GM18505 (cell line): ENCODE results near the gene ENC1.
"Not testable (repeated sequence)": the region's sequence is repeated elsewhere in the genome, so short reads cannot be mapped to it uniquely, and the experiment has no call there.

Experiments
- ATAC-seq: cut with Tn5 transposase; IDR thresholded peaks from one replicate; pipeline ENCODE4 v1.9.1; 2021; ENCODE audit not compliant: unreplicated experiment
- POLR2A ChIP-seq: IDR thresholded peaks from 4 replicates; pipeline ENCODE4 v1.6.1; 2011; ENCODE audit warnings: borderline replicate concordance; ENCODE audit not compliant: insufficient read depth, insufficient read length; ENCODE audit errors: extremely low read depth

The ENC1 gene

DNA sequence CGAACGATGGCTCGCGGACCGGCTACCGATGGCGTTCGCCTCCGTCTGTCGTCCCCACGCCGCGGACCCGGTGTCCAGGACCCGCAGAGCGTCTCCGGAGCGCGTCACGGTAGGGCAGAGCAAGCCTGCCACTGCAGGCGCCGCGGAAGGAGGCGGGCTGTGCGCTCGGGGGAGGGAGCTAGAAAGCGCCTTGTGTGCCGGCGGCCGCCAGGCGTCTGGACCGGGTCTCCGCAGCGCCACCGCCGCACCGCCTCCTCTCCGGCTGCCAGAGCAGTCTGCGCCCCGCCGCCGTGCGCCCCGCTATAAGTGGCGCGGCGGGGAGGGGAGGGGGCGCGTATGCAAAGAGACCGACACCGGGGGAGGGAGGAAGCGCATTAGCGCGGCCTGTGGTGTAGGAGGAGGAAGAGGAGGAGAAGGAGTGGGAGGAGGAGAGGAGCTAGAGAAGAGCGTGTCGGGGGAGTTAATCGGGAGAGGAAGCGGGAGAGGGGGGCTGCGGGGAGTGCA is at the start of gene ENC1:
Gene ENC1, minus strand, starts transcription at position 279 of the 504 bp plus-strand sequence. CDS start 4,243 bp downstream, outside the sequence.
- TF ChIP-seq POLR2A, result peak; percentile 97
- ATAC-seq, result peak; percentile 65

DNA sequence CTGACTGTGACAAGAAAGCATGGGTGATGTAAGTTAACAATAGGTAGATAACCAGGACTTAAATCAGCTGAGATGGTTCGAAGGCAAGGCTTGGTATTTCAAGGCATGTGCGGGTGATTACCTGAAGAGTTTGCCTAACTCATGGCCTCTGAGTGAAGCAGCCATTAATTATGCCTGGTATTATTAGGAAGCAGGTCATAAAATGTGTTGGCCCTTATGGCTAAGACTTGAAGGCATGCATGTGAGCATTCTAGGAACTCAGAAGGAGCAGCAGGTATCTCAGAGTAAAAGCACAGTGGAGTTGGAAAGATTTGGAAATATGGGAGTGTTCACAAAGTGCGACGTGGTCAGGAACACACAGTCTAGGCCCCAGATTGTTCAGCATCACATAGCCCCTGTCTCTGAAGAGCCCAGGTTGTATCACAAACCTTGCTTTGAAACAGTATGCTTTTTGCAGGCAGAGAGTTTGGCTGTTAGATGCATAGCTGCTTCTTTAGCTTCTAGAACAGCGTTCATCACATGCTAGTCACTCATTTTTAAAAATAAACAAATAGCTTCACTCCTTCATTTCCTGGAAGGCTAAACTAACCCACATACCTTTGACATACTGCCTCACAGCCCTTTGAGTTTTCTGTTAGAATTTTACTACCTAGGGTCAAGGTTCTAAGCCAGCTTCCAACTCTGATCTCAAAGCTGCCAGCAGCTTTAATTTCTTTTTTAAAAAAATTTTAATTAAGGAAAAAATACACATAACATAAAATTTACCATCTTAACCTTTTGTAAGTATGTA is 46.6 kb upstream of the ENC1 start:
- no peak for ATAC-seq
- no peak for TF ChIP-seq POLR2A

DNA sequence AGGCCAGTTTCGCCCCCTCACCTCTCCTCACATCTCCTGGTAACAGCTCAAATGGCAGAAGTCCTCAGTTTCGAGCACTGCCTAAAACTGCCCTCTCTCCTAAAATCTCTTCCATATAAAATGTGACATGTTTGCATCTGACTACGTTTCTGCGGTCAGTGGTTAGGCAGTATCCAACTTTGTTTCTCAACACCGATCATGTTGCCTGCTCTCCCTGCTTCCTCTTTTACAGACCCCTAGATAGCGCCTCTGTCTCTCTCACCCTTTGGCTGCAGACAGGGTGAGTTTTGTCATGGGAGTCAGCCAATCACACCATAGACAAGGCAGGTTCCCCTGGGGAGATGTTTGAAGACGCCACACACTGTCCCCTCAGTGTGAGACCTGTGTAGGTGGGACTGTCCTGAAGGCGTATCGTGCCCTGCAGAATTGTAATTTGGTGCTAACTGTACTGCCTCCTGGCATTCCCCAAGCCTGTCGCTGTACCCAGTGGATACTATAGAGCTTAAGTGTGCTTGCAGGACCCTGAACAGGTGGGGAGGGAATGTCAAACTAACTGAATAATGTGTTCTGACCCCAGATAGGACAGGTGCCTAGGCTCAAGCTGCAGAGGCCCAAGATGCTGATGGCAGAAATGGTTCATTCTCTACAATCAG is 45.6 kb upstream of the ENC1 start:
- peak; percentile 67 for ATAC-seq
- no peak for TF ChIP-seq POLR2A

DNA sequence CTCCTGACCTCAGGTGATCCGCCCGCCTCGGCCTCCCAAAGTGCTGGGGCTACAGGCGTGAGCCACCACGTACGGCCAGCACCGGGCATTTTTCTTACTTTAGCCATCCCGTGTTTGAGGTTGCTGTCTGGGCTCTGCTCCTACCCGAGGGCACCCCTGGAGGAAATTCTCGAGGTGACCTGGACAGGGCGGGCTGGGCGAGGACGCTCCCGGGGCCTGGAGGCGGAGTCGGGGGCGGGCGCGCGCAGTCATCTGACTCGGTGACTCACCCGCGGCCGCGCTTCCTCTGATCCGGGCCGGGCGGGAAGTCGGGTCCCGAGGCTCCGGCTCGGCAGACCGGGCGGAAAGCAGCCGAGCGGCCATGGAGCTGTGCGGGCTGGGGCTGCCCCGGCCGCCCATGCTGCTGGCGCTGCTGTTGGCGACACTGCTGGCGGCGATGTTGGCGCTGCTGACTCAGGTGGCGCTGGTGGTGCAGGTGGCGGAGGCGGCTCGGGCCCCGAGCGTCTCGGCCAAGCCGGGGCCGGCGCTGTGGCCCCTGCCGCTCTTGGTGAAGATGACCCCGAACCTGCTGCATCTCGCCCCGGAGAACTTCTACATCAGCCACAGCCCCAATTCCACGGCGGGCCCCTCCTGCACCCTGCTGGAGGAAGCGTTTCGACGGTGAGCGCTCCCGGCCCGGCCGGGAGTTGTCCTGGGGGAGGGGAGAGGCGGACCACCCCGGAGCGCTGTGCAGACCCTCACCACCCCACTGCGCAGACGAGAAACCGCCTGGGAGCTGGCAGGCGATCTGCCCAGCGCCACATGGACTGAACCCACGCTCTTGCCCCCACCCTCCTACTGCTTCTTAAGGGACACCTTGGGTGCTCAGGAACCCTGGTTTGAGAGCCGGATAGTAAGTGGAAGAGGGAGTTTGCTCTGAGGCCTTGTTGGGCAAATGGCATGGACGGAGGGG is 44.6 kb upstream of the ENC1 start, which contains the start of gene HEXB:
Gene HEXB, plus strand, starts transcription at position 334 of the 952 bp plus-strand sequence. Its CDS starts 28 bp downstream, at position 362.
- peak; percentile 74 for ATAC-seq
- TF ChIP-seq POLR2A, result peak; percentile 82

DNA sequence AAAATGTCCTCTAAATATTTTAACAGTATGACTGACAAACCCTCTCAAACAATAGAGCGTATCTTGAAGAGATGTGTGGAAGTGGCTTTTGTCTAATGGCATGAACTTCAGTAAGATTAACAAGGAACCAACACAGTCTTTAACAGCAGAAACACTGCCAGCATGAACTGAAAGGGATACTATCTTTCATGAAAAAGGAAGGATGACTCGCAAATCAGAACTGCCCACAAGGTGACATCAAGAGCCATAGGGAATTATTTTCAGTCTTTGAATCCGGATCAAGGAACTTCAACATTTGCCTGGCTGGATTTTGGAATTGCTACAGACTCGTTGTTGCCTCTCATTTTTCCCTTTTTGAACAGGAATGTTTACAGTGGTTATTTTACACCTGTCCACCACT is 39.4 kb upstream of the ENC1 start:
- no peak for ATAC-seq
- TF ChIP-seq POLR2A, result no peak

DNA sequence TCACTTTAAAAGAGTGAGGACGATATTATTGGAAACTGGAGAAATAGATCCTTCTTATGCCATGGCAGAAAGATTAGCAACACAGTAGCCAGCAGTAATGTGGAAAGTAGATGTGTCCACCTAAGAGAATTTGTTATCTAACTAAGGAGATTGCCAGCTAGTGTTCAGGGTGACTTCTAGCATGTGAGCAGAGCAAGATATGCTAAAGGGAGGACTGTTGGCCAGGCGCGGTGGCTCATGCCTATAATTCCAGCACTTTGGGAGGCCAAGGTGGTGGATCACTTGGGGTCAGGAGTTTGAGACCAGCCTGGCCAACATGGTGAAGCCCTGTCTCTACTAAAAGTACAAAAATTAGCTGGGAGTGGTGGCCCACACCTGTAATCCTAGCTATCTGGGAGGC is 38.8 kb upstream of the ENC1 start:
- ATAC-seq, result not testable (repeated sequence)

DNA sequence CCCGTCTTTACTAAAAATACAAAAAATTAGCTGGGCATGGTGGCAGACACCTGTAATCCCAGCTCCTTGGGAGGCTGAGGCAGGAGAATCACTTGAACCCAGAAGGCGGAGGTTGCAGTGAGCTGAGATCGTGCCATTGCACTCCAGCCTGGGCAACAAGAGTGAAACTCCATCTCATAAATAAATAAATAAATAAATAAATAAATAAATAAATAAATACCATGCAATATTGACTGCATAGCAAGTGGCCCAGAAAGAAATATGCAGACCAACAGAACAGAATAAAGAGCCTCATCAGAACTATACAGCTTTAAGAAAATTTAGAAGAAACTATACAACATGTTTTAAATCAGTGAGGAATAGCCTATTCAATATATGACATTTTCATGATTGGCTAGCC is 37.6 kb upstream of the ENC1 start:
- not testable (repeated sequence) for ATAC-seq

DNA sequence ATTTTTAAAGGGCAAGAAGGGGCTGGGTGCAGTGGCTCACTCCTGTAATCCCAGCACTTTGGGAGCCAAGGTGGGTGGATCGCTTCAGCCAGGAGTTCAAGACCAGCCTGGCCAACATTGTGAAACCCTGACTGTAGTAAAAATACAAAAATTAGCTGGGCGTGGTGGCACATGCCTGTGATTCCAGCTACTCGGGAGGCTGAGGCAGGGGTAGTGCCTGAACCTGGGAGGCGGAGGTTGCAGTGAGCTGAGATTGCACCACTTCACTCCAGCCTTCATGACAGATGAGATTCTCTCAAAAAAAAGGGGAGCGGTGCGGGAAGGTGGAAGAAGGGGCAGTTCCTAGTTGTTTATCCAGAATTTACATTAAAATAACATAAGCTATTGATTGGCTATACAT is 35.9 kb upstream of the ENC1 start:
- not testable (repeated sequence) for ATAC-seq

- TF ChIP-seq POLR2A, result no peak
- no peak for ATAC-seq
Measured at GRCh38 chr5:74673011-74673790, 32.7 kb upstream of the ENC1 start.

- TF ChIP-seq POLR2A, result no peak
- no peak for ATAC-seq
Measured at GRCh38 chr5:74672215-74672877, 31.8 kb upstream of the ENC1 start.

- ATAC-seq, result no peak
- TF ChIP-seq POLR2A, result no peak
Measured at GRCh38 chr5:74670396-74671038, 30.0 kb upstream of the ENC1 start.

- no peak for TF ChIP-seq POLR2A
- no peak for ATAC-seq
Measured at GRCh38 chr5:74669821-74670220, 29.3 kb upstream of the ENC1 start.
